Mammary epithelial cell (primary cell): ENCODE results near the gene COPE.

ENCODE experiments used
- CTCF ChIP-seq, 2 donors: IDR thresholded peaks in 1 of 2; conservative IDR thresholded peaks in 1 of 2; 2 replicates each; pipeline ENCODE4 v1.5.1; 2011 to 2012; ENCODE audit warnings: inconsistent platforms in 2 of 2, low read length in 2 of 2, mild to moderate bottlenecking in 2 of 2, control low read depth in 1 of 2, low read depth in 1 of 2; ENCODE audit not compliant: insufficient read depth in 1 of 2; ENCODE audit errors: extremely low read depth in 1 of 2
- EZH2 ChIP-seq: IDR thresholded peaks from 2 replicates; pipeline ENCODE4 v1.6.1; 2012; ENCODE audit warnings: low read length, inconsistent platforms, borderline replicate concordance

- TF ChIP-seq CTCF (conservative IDR thresholded peaks at IDR 0.05 in 1 of 2, IDR thresholded peaks at IDR 0.05 in 1 of 2; ENCODE audit: extremely low read depth in 1 of 2, insufficient read depth in 1 of 2, low read depth in 1 of 2, low read length in 2 of 2) (no peak), EZH2 (no peak)
These were observed 30.7 kb upstream of the COPE start for GRCh38 chr19:18949858-18950257.
